Activated naive CD8-positive, alpha-beta T cell (primary cell): ENCODE data around the gene UBQLNL.

Experiments
- H3K27ac Mint-ChIP-seq: one replicate; pipeline ENCODE4 v1.8.0; 2021; ENCODE audit warnings: mixed read lengths
- H3K27me3 Mint-ChIP-seq: one replicate; pipeline ENCODE4 v1.8.0; 2021; ENCODE audit warnings: mixed read lengths
- H3K36me3 Mint-ChIP-seq: one replicate; pipeline ENCODE4 v1.8.0; 2021; ENCODE audit warnings: mixed read lengths
- H3K4me1 Mint-ChIP-seq: one replicate; pipeline ENCODE4 v1.8.0; 2021; ENCODE audit warnings: low read depth, mixed read lengths
- H3K4me3 Mint-ChIP-seq: one replicate; pipeline ENCODE4 v1.8.0; 2021; ENCODE audit warnings: mild to moderate bottlenecking, mixed read lengths
- H3K9me3 Mint-ChIP-seq: one replicate; pipeline ENCODE4 v1.8.0; 2021; ENCODE audit warnings: low read depth, mixed read lengths

The UBQLNL gene

GRCh38 chr11:5488385-5488784 is 28.1 kb downstream of the UBQLNL start, which contains the start of gene OR52D1:
Gene OR52D1 (plus strand): TSS chr11:5488685. CDS start chr11:5488707, 22 bp downstream.
- no peaks in the 10 kb centered on the region for H3K36me3 Mint-ChIP-seq
- H3K9me3 Mint-ChIP-seq: no peaks in the 10 kb centered on the region
- no peak within 1 kb of the TSS for H3K27ac Mint-ChIP-seq
- peaks cover 4% of the 10 kb centered on the region for H3K27me3 Mint-ChIP-seq
- H3K4me1 Mint-ChIP-seq: no peaks in the 10 kb centered on the region
- H3K4me3 Mint-ChIP-seq: no peak within 1 kb of the TSS

GRCh38 chr11:5486421-5486820 is 30.1 kb downstream of the UBQLNL start:
- Mint-ChIP-seq H3K36me3 (no peaks in the 10 kb centered on the region), H3K4me1 (no peaks in the 10 kb centered on the region), H3K9me3 (no peaks in the 10 kb centered on the region), H3K4me3 (no peak overlapping the region), H3K27ac (no peak overlapping the region), H3K27me3 (peaks cover 4% of the 10 kb centered on the region)

GRCh38 chr11:5486003-5486402 is 30.5 kb downstream of the UBQLNL start:
- H3K36me3 Mint-ChIP-seq: no peaks in the 10 kb centered on the region
- no peak overlapping the region for H3K4me3 Mint-ChIP-seq
- H3K4me1 Mint-ChIP-seq: no peaks in the 10 kb centered on the region
- H3K27ac Mint-ChIP-seq: no peak overlapping the region
- H3K27me3 Mint-ChIP-seq: peaks cover 1% of the 10 kb centered on the region
- no peaks in the 10 kb centered on the region for H3K9me3 Mint-ChIP-seq

- Mint-ChIP-seq H3K36me3 (no peaks in the 10 kb centered on the region), H3K9me3 (no peaks in the 10 kb centered on the region), H3K27ac (no peak overlapping the region)
Measured at GRCh38 chr11:5476186-5476819, 40.2 kb downstream of the UBQLNL start.

GRCh38 chr11:5473921-5474320 is 42.6 kb downstream of the UBQLNL start:
- no peaks in the 10 kb centered on the region for H3K36me3 Mint-ChIP-seq
- H3K4me3 Mint-ChIP-seq: no peak overlapping the region
- H3K27me3 Mint-ChIP-seq: peaks cover 7% of the 10 kb centered on the region
- H3K9me3 Mint-ChIP-seq: no peaks in the 10 kb centered on the region
- H3K4me1 Mint-ChIP-seq: no peaks in the 10 kb centered on the region
- H3K27ac Mint-ChIP-seq: no peak overlapping the region

More at GRCh38 chr11:5476186-5476819, 40.2 kb downstream of the UBQLNL start:
- H3K27me3 Mint-ChIP-seq: peaks cover 8% of the 10 kb centered on the region
- H3K4me3 Mint-ChIP-seq: no peak overlapping the region
- no peaks in the 10 kb centered on the region for H3K4me1 Mint-ChIP-seq

GRCh38 chr11:5467527-5467926 is 49.0 kb downstream of the UBQLNL start:
- Mint-ChIP-seq H3K4me3 (no peak overlapping the region), H3K9me3 (no peaks in the 10 kb centered on the region), H3K27ac (no peak overlapping the region), H3K4me1 (no peaks in the 10 kb centered on the region), H3K36me3 (no peaks in the 10 kb centered on the region), H3K27me3 (peaks cover 5% of the 10 kb centered on the region)
